Measurements from ENCODE around the gene GRK2.

Gene GRK2

GRCh38 chr11:67279589-67280340, 13.5 kb downstream of the GRK2 start:
- no peak for TF ChIP-seq ZNF274 (IDR thresholded peaks at IDR 0.05; ENCODE audit: low read depth, low read length)
- H3K4me3 ChIP-seq (ENCODE audit: low read length), result no peak overlapping the region

GRCh38 chr11:67280341-67280787, 14.1 kb downstream of the GRK2 start:
- no peak for TF ChIP-seq ZNF274 (IDR thresholded peaks at IDR 0.05; ENCODE audit: low read depth, low read length)
- H3K4me3 ChIP-seq (ENCODE audit: low read length), result no peak overlapping the region

- TF ChIP-seq ZNF274 (IDR thresholded peaks at IDR 0.05; ENCODE audit: low read depth, low read length), result no peak
- H3K4me3 ChIP-seq (ENCODE audit: low read length), result no peak overlapping the region
These were observed 14.7 kb downstream of the GRK2 start for GRCh38 chr11:67280788-67281551.

GRCh38 chr11:67281552-67282150, 15.4 kb downstream of the GRK2 start:
- no peak for TF ChIP-seq ZNF274 (IDR thresholded peaks at IDR 0.05; ENCODE audit: low read depth, low read length)
- H3K4me3 ChIP-seq (ENCODE audit: low read length), result no peak overlapping the region

- H3K4me3 ChIP-seq (ENCODE audit: low read length), result no peak overlapping the region
- no peak for TF ChIP-seq ZNF274 (IDR thresholded peaks at IDR 0.05; ENCODE audit: low read depth, low read length)
These were observed 16.0 kb downstream of the GRK2 start for GRCh38 chr11:67282155-67282875.

- H3K4me3 ChIP-seq (ENCODE audit: low read length), result no peak overlapping the region
- TF ChIP-seq ZNF274 (IDR thresholded peaks at IDR 0.05; ENCODE audit: low read depth, low read length), result no peak
These were observed 16.7 kb downstream of the GRK2 start for GRCh38 chr11:67282876-67283371.

- TF ChIP-seq ZNF274 (IDR thresholded peaks at IDR 0.05; ENCODE audit: low read depth, low read length), result no peak
These were observed 17.2 kb downstream of the GRK2 start for GRCh38 chr11:67283481-67283963.

GRCh38 chr11:67284811-67285540, 18.7 kb downstream of the GRK2 start:
- no peak for TF ChIP-seq ZNF274 (IDR thresholded peaks at IDR 0.05; ENCODE audit: low read depth, low read length)

More at GRCh38 chr11:67283481-67283963, 17.2 kb downstream of the GRK2 start:
- H3K4me3 ChIP-seq (ENCODE audit: low read length), result no peak overlapping the region

GRCh38 chr11:67285541-67286498, 19.5 kb downstream of the GRK2 start:
- no peak overlapping the region for H3K4me3 ChIP-seq (ENCODE audit: low read length)
- no peak for TF ChIP-seq ZNF274 (IDR thresholded peaks at IDR 0.05; ENCODE audit: low read depth, low read length)

More at GRCh38 chr11:67284811-67285540, 18.7 kb downstream of the GRK2 start:
- H3K4me3 ChIP-seq (ENCODE audit: low read length), result no peak overlapping the region

- no peak overlapping the region for H3K4me3 ChIP-seq (ENCODE audit: low read length)
- TF ChIP-seq ZNF274 (IDR thresholded peaks at IDR 0.05; ENCODE audit: low read depth, low read length), result no peak
These were observed 20.5 kb downstream of the GRK2 start for GRCh38 chr11:67286621-67287333.

Data from GM08714 (cell line).